AG04449 (cell line): ENCODE data around the gene TTYH2.

ENCODE experiments used
- CTCF ChIA-PET: fragments of 350-600 bp; formaldehyde crosslinking; extraction: SDS; loops from one replicate; lab custom pipeline; 2021; ENCODE audit warnings: antibody characterized with exemption; lab: Yijun Ruan, JAX
- POLR2A ChIA-PET: fragments of 400-600, 350-600 bp; formaldehyde crosslinking; extraction: SDS; loops from one replicate; lab custom pipeline; 2020; ENCODE audit warnings: antibody characterized with exemption, inconsistent platforms; lab: Yijun Ruan, JAX
- DNase-seq: peaks from one replicate; pipeline ENCODE4 v3.0.0-alpha.2; 2010; ENCODE audit warnings: low read depth, low spot score
- H3K4me3 ChIP-seq: 2 replicates; pipeline ENCODE4 v1.5.1; 2011; ENCODE audit warnings: low read depth, mild to moderate bottlenecking, control low read depth, low read length
- TF ChIP-seq, protein P1 (sequence below): IDR thresholded peaks from one replicate; pipeline ENCODE4 v1.5.1; 2011; ENCODE audit warnings: mild to moderate bottlenecking, moderate library complexity, low read length, control low read depth, inconsistent platforms; ENCODE audit not compliant: insufficient read depth; ENCODE audit errors: missing control alignments

The TTYH2 gene

DNA sequence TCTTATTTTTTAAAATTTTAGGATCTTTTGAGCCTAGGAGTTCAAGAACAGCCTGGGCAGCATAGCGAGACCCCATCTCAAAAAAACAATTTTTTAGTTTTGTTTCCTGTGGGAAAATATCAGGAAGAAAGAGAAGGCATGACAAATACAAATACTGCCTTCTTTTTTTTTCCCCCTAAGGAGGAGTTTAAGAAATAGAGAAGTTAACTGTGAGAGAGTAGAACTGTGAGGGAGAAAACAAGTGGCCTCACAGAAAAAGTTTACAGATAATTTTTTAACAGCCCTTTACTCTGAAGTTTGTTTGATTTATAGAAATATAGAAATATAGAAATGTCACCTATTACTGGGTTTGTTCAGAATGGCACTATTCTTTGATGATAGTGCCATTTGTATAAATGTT, 21.1 kb downstream of the TTYH2 start:
- TF ChIP-seq, protein P1, sequence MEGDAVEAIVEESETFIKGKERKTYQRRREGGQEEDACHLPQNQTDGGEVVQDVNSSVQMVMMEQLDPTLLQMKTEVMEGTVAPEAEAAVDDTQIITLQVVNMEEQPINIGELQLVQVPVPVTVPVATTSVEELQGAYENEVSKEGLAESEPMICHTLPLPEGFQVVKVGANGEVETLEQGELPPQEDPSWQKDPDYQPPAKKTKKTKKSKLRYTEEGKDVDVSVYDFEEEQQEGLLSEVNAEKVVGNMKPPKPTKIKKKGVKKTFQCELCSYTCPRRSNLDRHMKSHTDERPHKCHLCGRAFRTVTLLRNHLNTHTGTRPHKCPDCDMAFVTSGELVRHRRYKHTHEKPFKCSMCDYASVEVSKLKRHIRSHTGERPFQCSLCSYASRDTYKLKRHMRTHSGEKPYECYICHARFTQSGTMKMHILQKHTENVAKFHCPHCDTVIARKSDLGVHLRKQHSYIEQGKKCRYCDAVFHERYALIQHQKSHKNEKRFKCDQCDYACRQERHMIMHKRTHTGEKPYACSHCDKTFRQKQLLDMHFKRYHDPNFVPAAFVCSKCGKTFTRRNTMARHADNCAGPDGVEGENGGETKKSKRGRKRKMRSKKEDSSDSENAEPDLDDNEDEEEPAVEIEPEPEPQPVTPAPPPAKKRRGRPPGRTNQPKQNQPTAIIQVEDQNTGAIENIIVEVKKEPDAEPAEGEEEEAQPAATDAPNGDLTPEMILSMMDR, result no peak
- DNase-seq, result no peak
- H3K4me3 ChIP-seq, result no peak overlapping the region
- POLR2A ChIA-PET, result no interaction called here
- CTCF ChIA-PET, result interaction anchor here (0.7 kb wide), 1 partner anchor 31 kb away, joined by 3 read pairs; no protein-coding TSS in a partner anchor

DNA sequence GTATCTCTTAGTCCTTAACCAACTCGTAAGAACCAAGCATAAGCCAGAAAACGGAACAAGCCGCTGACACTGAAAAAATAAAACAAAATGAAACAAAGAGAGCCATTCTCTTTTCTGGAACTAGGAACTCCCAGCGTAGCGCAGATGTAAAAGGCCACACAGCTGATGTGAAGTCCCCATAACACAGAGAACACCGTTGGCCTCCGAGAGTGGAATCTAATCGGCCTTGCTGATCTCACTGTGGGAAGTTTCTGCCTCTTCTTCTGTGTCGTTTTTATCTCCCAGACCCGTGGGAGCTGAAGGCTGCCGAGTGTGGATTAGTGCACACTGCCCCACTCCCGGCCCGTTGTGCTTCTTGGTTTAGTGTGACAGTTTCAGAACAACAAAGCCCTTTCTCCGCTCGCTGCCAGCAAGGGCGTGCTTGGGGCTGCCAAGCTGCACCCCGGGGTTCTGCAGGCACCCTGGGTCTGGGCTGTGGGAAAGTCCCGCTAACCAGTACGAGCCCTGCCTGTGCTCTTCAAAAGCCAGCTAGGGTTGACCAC, 21.7 kb downstream of the TTYH2 start:
- DNase-seq, result no peak
- POLR2A ChIA-PET, result no interaction called here
- TF ChIP-seq, protein P1, result no peak
- H3K4me3 ChIP-seq, result no peak overlapping the region
- CTCF ChIA-PET, result no interaction called here

DNA sequence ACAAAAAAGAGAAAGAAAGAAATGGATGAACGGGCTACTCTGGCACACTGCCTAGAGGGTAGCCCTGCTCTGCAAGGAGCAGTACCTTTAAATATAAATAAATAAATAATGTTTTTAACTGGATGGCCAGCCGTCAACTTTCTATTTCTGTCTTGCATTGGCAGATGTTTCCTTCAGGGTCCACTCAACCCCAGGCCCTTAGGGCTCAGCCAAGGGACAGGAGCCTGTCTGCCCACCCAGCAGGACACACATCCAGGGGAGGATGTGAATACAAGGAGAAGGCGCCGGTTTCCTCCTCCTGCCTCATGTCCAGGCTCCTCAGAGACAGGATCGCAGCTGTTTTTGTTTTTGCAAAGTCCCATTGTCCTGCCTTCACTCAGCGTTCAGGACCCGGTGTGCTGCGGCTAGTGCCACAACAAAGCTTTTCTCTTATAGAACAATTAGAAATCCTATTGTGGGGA, 22.6 kb downstream of the TTYH2 start:
- no peak overlapping the region for H3K4me3 ChIP-seq
- DNase-seq, result no peak
- ChIA-PET POLR2A (no interaction called here), CTCF (no interaction called here)
- TF ChIP-seq, protein P1, result no peak

DNA sequence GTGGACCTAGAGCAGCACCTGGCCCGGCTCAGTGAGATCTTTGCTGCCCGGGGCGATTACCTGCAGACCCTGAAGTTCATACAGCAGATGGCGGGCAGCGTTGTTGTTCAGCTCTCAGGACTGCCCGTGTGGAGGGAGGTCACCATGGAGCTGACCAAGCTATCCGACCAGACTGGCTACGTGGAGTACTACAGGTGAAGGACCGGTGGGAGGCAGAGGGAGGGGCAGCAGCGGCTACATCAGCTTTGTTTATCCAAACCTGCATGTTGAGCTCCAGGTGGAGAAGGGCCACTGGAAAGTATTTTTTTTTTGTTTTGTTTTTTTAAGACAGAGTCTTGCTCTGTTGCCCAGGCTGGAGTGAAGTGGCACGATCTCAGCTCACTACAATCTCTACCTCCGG, 23.9 kb downstream of the TTYH2 start:
- ChIA-PET CTCF (no interaction called here), POLR2A (interaction anchor here (0.8 kb wide), 1 partner anchor 34 kb away, joined by 3 read pairs; the partner anchor contains the start of gene RPL38)
- H3K4me3 ChIP-seq, result no peak overlapping the region
- DNase-seq, result no peak
- TF ChIP-seq, protein P1, result no peak

DNA sequence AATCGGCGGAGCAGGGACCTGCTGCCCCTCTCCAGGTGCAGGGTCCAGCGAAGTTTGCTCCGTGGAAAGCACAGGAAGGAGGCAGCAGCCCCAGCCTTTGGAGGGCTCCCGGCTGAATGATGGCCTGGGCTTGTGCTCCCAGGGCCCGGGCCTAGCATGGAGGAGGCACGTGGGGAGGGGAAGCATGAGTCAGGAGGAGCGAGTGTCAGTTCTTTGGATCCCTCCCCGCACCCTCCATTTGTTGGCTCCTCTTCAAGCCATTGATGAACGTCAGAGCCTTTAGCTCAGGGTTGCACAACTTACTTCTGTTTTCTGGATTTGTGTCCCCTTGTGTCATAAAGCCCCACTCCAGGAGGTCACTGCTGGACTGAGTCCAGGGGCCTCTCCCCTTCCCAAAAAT, 25.8 kb downstream of the TTYH2 start:
- H3K4me3 ChIP-seq, result no peak overlapping the region
- ChIA-PET CTCF (no interaction called here), POLR2A (no interaction called here)
- no peak for DNase-seq
- TF ChIP-seq, protein P1, result no peak

DNA sequence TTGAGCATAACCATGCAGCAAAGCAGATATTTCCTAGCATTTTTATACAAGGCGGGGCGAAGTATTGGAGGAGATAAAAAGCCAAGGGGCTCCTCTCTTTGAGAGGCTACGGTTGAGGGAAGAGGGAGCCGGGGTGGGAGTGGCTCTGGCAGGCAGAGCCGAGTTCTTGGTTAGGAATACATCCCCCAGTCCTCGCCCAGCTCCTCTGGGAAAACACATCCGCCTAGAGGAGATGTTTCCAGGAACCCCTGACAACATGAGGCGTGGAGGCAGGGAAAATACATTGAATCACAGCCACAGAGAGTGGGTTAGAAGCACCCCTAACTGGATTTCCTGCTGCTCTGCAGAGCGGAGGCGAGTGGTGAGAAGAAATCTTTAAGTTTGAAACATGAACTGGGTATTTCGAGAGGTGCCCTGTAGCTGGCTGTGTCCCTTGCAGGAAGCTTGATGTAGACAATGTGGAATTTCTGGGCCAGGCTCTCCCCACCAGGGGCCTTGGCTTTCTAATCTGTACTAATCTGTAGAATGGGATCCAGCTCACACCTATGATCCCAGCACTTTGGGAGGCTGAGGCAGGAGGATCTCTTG, 27.3 kb downstream of the TTYH2 start:
- no peak for DNase-seq
- POLR2A ChIA-PET, result no interaction called here
- CTCF ChIA-PET, result interaction anchor here (1.1 kb wide), 1 partner anchor 37 kb away, joined by 3 read pairs; the partner anchor contains the start of gene RPL38
- no peak overlapping the region for H3K4me3 ChIP-seq
- TF ChIP-seq, protein P1, result no peak
